Lung (tissue), 12 donors: ENCODE measurements around the gene AKIP1. TPM values are rescaled to one million over a fixed set of nuclear protein-coding genes. Genes with fewer than 3 reads are reported as not detected.

Experiments used
- ATAC-seq: fragments of 200-7000 bp; cut with Tn5 transposase; one replicate; pipeline ENCODE4 v1.9.1; 2020; ENCODE audit warnings: moderate number of reproducible peaks; ENCODE audit not compliant: insufficient read depth, low FRiP score
- DNase-seq, 3 donors: peaks; one replicate each; pipeline ENCODE4 v3.0.0-alpha.2; 2013 to 2017
- H3K27ac ChIP-seq, 2 donors: one replicate each; pipeline ENCODE4 v1.5.1; 2013; ENCODE audit warnings: mild to moderate bottlenecking in 2 of 2, moderate library complexity in 2 of 2, control low read depth in 1 of 2, inconsistent platforms in 1 of 2, low read depth in 1 of 2, low read length in 1 of 2
- H3K27me3 ChIP-seq, 3 donors: one replicate each; pipeline ENCODE4 v1.5.1; 2013; ENCODE audit warnings: low read length in 2 of 3; ENCODE audit not compliant: control insufficient read depth in 3 of 3, insufficient read depth in 3 of 3
- H3K36me3 ChIP-seq, 4 donors: one replicate each; pipeline ENCODE4 v1.5.1; 2013; ENCODE audit warnings: low read length in 4 of 4, mild to moderate bottlenecking in 1 of 4, moderate library complexity in 1 of 4; ENCODE audit not compliant: control insufficient read depth in 4 of 4, insufficient read depth in 4 of 4
- H3K4me1 ChIP-seq, 5 donors: one replicate each; pipeline ENCODE4 v1.5.1; 2013; ENCODE audit warnings: low read length in 5 of 5, mild to moderate bottlenecking in 2 of 5, moderate library complexity in 1 of 5; ENCODE audit not compliant: control insufficient read depth in 5 of 5, insufficient read depth in 5 of 5
- H3K4me3 ChIP-seq: one replicate; pipeline ENCODE4 v1.5.1; 2013; ENCODE audit warnings: mild to moderate bottlenecking, control low read depth, moderate library complexity
- H3K9ac ChIP-seq, 2 donors: one replicate each; pipeline ENCODE4 v1.5.1; 2013; ENCODE audit warnings: low read length in 2 of 2, control low read depth in 1 of 2; ENCODE audit not compliant: insufficient read depth in 1 of 2
- H3K9me3 ChIP-seq, 4 donors: one replicate each; pipeline ENCODE4 v1.5.1; 2013; ENCODE audit warnings: low read length in 3 of 4, mild to moderate bottlenecking in 1 of 4, moderate library complexity in 1 of 4; ENCODE audit not compliant: control insufficient read depth in 4 of 4, insufficient read depth in 3 of 4
- WGBS, 2 donors: extraction: QIAGEN DNeasy Blood & Tissue Kit; methylation state at CpG; one replicate each; pipeline ENCODE4 v1.1.7; 2013; 5-methylcytosine and 5-hydroxymethylcytosine counted together
- polyA plus RNA-seq, 2 donors: library from polyadenylated mRNA; stranded (reverse); fragments of 200-250 nt; gene quantifications; one replicate each; pipeline ENCODE4 v1.2.1, GENCODE V29; 2013
- total RNA-seq, 2 donors: library from RNA; depleted of rRNA in 1 of 2; stranded (reverse); fragments of >200 nt in 1 of 2; gene quantifications; one replicate each; pipeline ENCODE4 v1.2.1, GENCODE V29; 2014 to 2021
- TF ChIP-seq, protein P1 (sequence below): IDR thresholded peaks from 2 replicates; pipeline ENCODE4 v1.5.1; 2012; ENCODE audit warnings: mild to moderate bottlenecking; ENCODE audit errors: control extremely low read depth, extremely low read depth
- donor health status: control.
- donor health status: control.
- donor health status: Bipolar disorder and iron deficiency.
- donor health status: healthy.
- donor health status: DM: yes; HTN: yes; CAD: no.

Gene AKIP1
- total and polyA plus RNA-seq, 4 donors = 15.6 to 27.2 (median 18.1) TPM

DNA sequence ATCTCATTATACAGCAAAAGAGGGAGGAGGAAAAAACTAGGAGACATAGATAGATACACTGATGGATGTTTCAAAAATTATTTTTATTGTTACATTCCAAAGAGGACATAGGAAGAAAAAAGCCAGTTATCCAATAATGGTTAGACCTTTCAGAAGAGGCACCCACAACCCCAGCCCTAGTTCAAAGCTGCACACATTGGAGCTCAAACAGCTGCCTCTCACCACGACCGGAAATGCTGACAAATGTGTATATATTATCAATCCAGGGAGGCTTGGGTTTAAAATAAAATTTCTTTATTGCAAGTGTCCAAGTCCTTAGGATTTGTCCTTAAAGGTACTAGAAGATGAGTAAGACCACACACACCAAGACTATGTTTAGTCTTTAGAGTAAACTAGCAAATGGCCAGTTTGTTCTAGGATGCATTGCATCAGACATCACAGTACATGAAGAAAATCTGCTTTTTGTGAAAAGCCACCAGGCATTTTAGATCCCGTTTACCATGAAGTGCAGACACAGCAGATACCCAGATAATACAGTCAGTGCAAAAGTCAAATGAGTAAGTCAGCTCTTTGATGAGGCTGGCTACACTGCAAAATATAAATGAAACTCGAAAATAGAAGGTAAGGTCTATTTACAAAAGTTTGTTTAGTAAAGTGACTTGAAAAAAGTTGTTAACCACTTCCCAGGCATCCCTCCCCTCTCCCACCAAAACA is 36.4 kb downstream of the AKIP1 start:
- TF ChIP-seq, protein P1, sequence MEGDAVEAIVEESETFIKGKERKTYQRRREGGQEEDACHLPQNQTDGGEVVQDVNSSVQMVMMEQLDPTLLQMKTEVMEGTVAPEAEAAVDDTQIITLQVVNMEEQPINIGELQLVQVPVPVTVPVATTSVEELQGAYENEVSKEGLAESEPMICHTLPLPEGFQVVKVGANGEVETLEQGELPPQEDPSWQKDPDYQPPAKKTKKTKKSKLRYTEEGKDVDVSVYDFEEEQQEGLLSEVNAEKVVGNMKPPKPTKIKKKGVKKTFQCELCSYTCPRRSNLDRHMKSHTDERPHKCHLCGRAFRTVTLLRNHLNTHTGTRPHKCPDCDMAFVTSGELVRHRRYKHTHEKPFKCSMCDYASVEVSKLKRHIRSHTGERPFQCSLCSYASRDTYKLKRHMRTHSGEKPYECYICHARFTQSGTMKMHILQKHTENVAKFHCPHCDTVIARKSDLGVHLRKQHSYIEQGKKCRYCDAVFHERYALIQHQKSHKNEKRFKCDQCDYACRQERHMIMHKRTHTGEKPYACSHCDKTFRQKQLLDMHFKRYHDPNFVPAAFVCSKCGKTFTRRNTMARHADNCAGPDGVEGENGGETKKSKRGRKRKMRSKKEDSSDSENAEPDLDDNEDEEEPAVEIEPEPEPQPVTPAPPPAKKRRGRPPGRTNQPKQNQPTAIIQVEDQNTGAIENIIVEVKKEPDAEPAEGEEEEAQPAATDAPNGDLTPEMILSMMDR = no peak
- Histone ChIP-seq H3K4me1 (no peaks in the 10 kb centered on the region), H3K4me3 (no peak overlapping the region), H3K36me3 (peaks cover 6 to 19% (median 15%) of the 10 kb centered on the region in 4 donors), H3K9ac (no peak overlapping the region), H3K9me3 (no peaks in the 10 kb centered on the region), H3K27ac (no peak overlapping the region), H3K27me3 (no peaks in the 10 kb centered on the region)
- ATAC-seq = no peak
- no peak for DNase-seq
- WGBS, 2 donors = 87 to 89% methylated on average over 4 of the region's 4 CpGs

DNA sequence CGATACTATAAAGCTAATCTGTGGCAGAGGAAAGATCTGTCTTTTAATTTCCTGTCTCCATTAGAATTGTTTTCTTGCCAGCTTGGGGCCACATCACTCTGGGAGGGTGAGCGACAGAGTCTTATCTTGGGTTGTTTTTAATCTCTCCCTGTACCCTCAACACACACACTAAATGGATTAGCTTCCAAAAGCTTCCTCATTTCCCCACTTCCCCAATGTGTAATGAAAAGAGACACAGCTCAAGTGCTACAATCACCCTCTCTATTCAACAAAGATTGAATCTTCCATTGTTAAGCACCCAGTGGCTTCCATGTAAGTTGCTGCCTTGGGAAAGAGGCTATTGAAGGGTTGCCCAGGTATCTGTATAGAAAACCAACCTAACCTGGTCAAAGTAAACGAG is 37.9 kb downstream of the AKIP1 start:
- Histone ChIP-seq H3K36me3 (peaks cover 15 to 30% (median 20%) of the 10 kb centered on the region in 4 donors), H3K9ac (no peak overlapping the region), H3K4me1 (no peaks in the 10 kb centered on the region), H3K9me3 (no peaks in the 10 kb centered on the region), H3K27ac (no peak overlapping the region), H3K4me3 (no peak overlapping the region), H3K27me3 (no peaks in the 10 kb centered on the region)
- 27 to 55% methylated on average over 3 of the region's 3 CpGs for WGBS, 2 donors
- DNase-seq (no peak), ATAC-seq (no peak)
- TF ChIP-seq, protein P1 = no peak

DNA sequence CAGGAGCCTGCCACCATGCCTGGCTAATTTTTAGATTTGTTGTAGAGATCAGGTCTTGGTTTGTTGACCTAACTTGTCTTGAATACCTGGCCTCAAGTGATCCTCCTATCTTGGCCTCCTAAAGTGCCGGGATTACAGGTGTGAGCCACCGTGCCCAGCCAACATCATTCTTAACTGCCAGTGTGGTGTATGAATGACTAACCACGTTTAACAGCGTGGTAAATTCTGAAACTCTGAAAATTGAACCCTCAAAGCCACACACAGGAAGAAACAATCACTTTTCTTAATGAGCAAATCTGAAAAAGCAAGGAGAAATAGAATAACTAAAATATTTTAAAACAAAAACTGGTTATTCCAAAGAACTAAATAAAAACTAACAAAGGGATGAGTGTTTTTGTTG is 45.9 kb downstream of the AKIP1 start:
- no peaks in the 10 kb centered on the region for H3K9me3 ChIP-seq
- TF ChIP-seq, protein P1 = no peak
- no peak overlapping the region for H3K9ac ChIP-seq
- H3K36me3 ChIP-seq = peaks cover 13 to 20% (median 16%) of the 10 kb centered on the region in 4 donors
- DNase-seq (no peak), ATAC-seq (no peak)
- peaks cover 0 to 10% (median 0%) of the 10 kb centered on the region in 5 donors for H3K4me1 ChIP-seq
- no peak overlapping the region for H3K27ac ChIP-seq
- H3K4me3 ChIP-seq = no peak overlapping the region
- no peaks in the 10 kb centered on the region for H3K27me3 ChIP-seq
- WGBS, 2 donors = 77 to 78% methylated on average over 4 of the region's 4 CpGs
